ENCODE measurements around the gene PPP4C.

GRCh38 chr16:30067584-30067916 lies 8.2 kb upstream of the PPP4C start:
- TF ChIP-seq CTCF (IDR thresholded peaks at IDR 0.05; ENCODE audit: poor library complexity) = no peak
- TF ChIP-seq EZH2phosphoT487 (IDR thresholded peaks at IDR 0.05; ENCODE audit: low read depth, severe bottlenecking, unreplicated experiment) = no peak
- no peak for TF ChIP-seq EZH2 (IDR thresholded peaks at IDR 0.05; ENCODE audit: borderline replicate concordance)
